Endothelial cell (in vitro differentiated cells): ENCODE measurements around the gene ZNF444. TPM values are rescaled to one million over a fixed set of nuclear protein-coding genes. Genes with fewer than 3 reads are reported as not detected.
"Not testable (repeated sequence)": the region's sequence is repeated elsewhere in the genome, so short reads cannot be mapped to it uniquely, and the experiment has no call there.

Source experiments
- DNase-seq: peaks from one replicate; pipeline ENCODE4 v3.0.0; 2021; ENCODE audit warnings: low spot score
- H3K27ac Mint-ChIP-seq: one replicate; pipeline ENCODE4 v1.8.0; 2021; ENCODE audit warnings: mixed read lengths, inconsistent platforms; ENCODE audit not compliant: unreplicated experiment
- H3K27me3 Mint-ChIP-seq: one replicate; pipeline ENCODE4 v1.8.0; 2021; ENCODE audit warnings: mild to moderate bottlenecking, moderate library complexity, mixed read lengths, inconsistent platforms; ENCODE audit not compliant: unreplicated experiment
- H3K36me3 Mint-ChIP-seq: one replicate; pipeline ENCODE4 v1.8.0; 2021; ENCODE audit warnings: mild to moderate bottlenecking, low read depth, mixed read lengths, inconsistent platforms; ENCODE audit not compliant: unreplicated experiment
- H3K4me1 Mint-ChIP-seq: one replicate; pipeline ENCODE4 v1.8.0; 2021; ENCODE audit warnings: mild to moderate bottlenecking, mixed read lengths, inconsistent platforms; ENCODE audit not compliant: unreplicated experiment
- H3K4me3 Mint-ChIP-seq: one replicate; pipeline ENCODE4 v1.8.0; 2021; ENCODE audit warnings: mild to moderate bottlenecking, mixed read lengths, inconsistent platforms; ENCODE audit not compliant: unreplicated experiment
- H3K9me3 Mint-ChIP-seq: one replicate; pipeline ENCODE4 v1.8.0; 2021; ENCODE audit warnings: mixed read lengths, inconsistent platforms; ENCODE audit not compliant: unreplicated experiment
- CTCF ChIP-seq: fragments of 200-600 bp; sonication (generic); IDR thresholded peaks from one replicate; pipeline ENCODE4 v1.5.0; 2021; ENCODE audit warnings: antibody characterized with exemption; ENCODE audit not compliant: unreplicated experiment
- total RNA-seq: library from RNA; stranded (reverse); fragmentation: NEBNext Ultra II Directional; extraction: Animal tissue kit (Norgen Biotek cat#: 25700); gene quantifications from one replicate; pipeline ENCODE4 v1.2.1, GENCODE V29; 2021; ENCODE audit not compliant: unreplicated experiment

The ZNF444 gene
- total RNA-seq, 1 donor from 2014 or later, result 40.8 TPM

GRCh38 chr19:56191115-56191514 is 50.0 kb downstream of the ZNF444 start:
- no peaks in the 10 kb centered on the region for H3K9me3 Mint-ChIP-seq
- no peak for TF ChIP-seq CTCF
- H3K4me1 Mint-ChIP-seq, result no peaks in the 10 kb centered on the region
- H3K4me3 Mint-ChIP-seq, result no peak overlapping the region
- no peak for DNase-seq
- H3K36me3 Mint-ChIP-seq, result no peaks in the 10 kb centered on the region
- no peak overlapping the region for H3K27ac Mint-ChIP-seq
- peaks cover 4% of the 10 kb centered on the region for H3K27me3 Mint-ChIP-seq

GRCh38 chr19:56191711-56192110 is 50.6 kb downstream of the ZNF444 start:
- Mint-ChIP-seq H3K9me3 (no peaks in the 10 kb centered on the region), H3K27me3 (peaks cover 4% of the 10 kb centered on the region), H3K4me3 (no peak overlapping the region), H3K4me1 (no peaks in the 10 kb centered on the region), H3K36me3 (no peaks in the 10 kb centered on the region), H3K27ac (no peak overlapping the region)
- TF ChIP-seq CTCF, result no peak
- DNase-seq, result no peak

GRCh38 chr19:56193981-56194640 is 53.0 kb downstream of the ZNF444 start:
- DNase-seq, result no peak
- Mint-ChIP-seq H3K36me3 (no peaks in the 10 kb centered on the region), H3K4me1 (no peaks in the 10 kb centered on the region), H3K27ac (no peak overlapping the region), H3K9me3 (no peaks in the 10 kb centered on the region), H3K27me3 (peaks cover 4% of the 10 kb centered on the region), H3K4me3 (no peak overlapping the region)
- no peak for TF ChIP-seq CTCF

- H3K27me3 Mint-ChIP-seq, H3K27ac Mint-ChIP-seq, H3K4me1 Mint-ChIP-seq, DNase-seq, H3K9me3 Mint-ChIP-seq, H3K4me3 Mint-ChIP-seq, H3K36me3 Mint-ChIP-seq: not testable (repeated sequence)
These were observed 56.6 kb downstream of the ZNF444 start, which contains the start of gene ZSCAN5B for GRCh38 chr19:56197646-56198045. ZSCAN5B (minus strand) TSS chr19:56197783; CDS start chr19:56193052, 4,731 bp downstream.

- no peak for TF ChIP-seq CTCF
These were observed 58.6 kb downstream of the ZNF444 start for GRCh38 chr19:56199687-56200086.

More at GRCh38 chr19:56199687-56200086, 58.6 kb downstream of the ZNF444 start:
- no peaks in the 10 kb centered on the region for H3K36me3 Mint-ChIP-seq
- H3K4me1 Mint-ChIP-seq, result no peaks in the 10 kb centered on the region
- H3K27ac Mint-ChIP-seq, result no peak overlapping the region
- DNase-seq, result no peak
- no peak overlapping the region for H3K4me3 Mint-ChIP-seq
- H3K27me3 Mint-ChIP-seq, result no peaks in the 10 kb centered on the region
- H3K9me3 Mint-ChIP-seq, result no peaks in the 10 kb centered on the region
